ENCODE data around the gene SUCLG2.

The SUCLG2 gene

DNA sequence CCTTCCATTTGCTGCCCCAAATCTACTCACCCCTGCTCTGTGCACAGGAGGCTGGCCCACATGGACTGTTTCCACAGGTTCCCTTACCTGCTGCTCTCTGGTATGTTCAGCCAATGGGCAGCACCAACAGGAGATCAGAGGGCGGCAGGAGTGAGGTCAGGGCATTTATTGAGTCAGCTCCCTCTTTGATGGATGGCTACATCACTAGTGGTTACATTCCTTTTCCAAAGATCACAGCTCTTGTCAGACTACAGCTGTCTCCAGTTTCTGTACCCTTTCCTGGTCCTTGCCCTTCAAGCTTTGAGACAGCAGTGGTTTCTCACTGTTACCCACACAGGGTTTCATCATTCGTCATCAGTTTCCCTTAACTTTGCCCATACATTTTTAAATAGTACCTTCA lies 325.1 kb downstream of the SUCLG2 start:
- DNase-seq (ENCODE audit: low read depth): no peak
- H3K4me3 ChIP-seq (ENCODE audit: low read depth, low read length): no peak overlapping the region
- TF ChIP-seq, protein P1, sequence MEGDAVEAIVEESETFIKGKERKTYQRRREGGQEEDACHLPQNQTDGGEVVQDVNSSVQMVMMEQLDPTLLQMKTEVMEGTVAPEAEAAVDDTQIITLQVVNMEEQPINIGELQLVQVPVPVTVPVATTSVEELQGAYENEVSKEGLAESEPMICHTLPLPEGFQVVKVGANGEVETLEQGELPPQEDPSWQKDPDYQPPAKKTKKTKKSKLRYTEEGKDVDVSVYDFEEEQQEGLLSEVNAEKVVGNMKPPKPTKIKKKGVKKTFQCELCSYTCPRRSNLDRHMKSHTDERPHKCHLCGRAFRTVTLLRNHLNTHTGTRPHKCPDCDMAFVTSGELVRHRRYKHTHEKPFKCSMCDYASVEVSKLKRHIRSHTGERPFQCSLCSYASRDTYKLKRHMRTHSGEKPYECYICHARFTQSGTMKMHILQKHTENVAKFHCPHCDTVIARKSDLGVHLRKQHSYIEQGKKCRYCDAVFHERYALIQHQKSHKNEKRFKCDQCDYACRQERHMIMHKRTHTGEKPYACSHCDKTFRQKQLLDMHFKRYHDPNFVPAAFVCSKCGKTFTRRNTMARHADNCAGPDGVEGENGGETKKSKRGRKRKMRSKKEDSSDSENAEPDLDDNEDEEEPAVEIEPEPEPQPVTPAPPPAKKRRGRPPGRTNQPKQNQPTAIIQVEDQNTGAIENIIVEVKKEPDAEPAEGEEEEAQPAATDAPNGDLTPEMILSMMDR (conservative IDR thresholded peaks at IDR 0.05; ENCODE audit: low read depth, low read length): no peak

DNA sequence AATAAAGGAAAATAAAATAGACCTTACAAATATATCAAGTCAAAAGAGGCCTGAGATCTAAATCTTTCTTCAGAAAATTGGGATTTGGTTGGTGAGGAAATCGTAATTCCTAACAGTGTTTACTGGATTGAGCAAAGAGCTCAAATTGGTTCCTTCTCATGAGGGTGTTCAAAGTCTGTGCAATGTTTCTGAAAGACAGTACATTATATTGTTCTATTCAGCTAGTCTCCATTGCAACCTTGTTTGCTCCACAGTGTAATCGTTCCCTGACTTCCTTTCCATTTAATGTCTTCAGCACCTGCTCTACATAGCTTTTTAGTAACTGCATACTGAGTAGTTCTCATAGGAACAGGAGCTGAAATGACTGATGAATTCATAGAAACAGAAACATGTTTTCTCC lies 326.8 kb downstream of the SUCLG2 start:
- no peak overlapping the region for H3K4me3 ChIP-seq (ENCODE audit: low read depth, low read length)
- TF ChIP-seq, protein P1 (conservative IDR thresholded peaks at IDR 0.05; ENCODE audit: low read depth, low read length): no peak
- DNase-seq (ENCODE audit: low read depth): no peak

DNA sequence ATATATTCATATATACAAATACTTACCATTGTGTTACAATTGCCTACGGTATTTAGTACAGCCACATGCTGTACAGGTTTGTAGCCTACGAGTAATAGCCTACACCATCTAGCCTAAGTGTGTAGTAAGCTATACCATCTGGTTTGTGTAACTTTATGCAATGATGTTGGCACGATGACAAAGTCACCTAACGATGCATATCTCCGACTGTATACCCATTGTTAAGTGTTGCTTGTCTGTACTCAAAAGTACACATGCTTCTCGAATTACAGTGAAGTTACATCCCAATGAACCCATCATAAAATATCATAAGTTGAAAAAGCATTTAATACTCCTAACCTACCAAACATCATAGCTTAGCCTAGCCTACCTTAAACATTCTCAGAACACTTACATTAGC lies 329.2 kb downstream of the SUCLG2 start:
- TF ChIP-seq, protein P1 (conservative IDR thresholded peaks at IDR 0.05; ENCODE audit: low read depth, low read length): no peak
- no peak overlapping the region for H3K4me3 ChIP-seq (ENCODE audit: low read depth, low read length)
- no peak for DNase-seq (ENCODE audit: low read depth)
